COLO829 (cell line): ENCODE results near the gene PIANP.

Experiments used
- DNase-seq: peaks from one replicate; pipeline ENCODE4 v3.0.0; 2012; ENCODE audit warnings: low spot score

Gene PIANP

GRCh38 chr12:6667559-6668210, 32.9 kb downstream of the PIANP start:
- DNase-seq: no peak

- no peak for DNase-seq
These were observed 34.4 kb downstream of the PIANP start for GRCh38 chr12:6666211-6666610.

GRCh38 chr12:6664902-6665301, 35.7 kb downstream of the PIANP start:
- no peak for DNase-seq

- DNase-seq: peak; percentile 99
These were observed 37.5 kb downstream of the PIANP start, which contains the start of gene ING4 for GRCh38 chr12:6662906-6663742. Gene ING4, minus strand, starts transcription at chr12:6663119. Its CDS starts 18 bp downstream, at chr12:6663101.

- DNase-seq: peak; percentile 57
These were observed 38.1 kb downstream of the PIANP start for GRCh38 chr12:6662602-6662905.

GRCh38 chr12:6653987-6654386, 46.6 kb downstream of the PIANP start:
- no peak for DNase-seq

- no peak for DNase-seq
These were observed 47.3 kb downstream of the PIANP start for GRCh38 chr12:6653342-6653741.

GRCh38 chr12:6652391-6652790, 48.2 kb downstream of the PIANP start:
- DNase-seq: no peak

- no peak for DNase-seq
These were observed 49.8 kb downstream of the PIANP start for GRCh38 chr12:6650832-6651231.

GRCh38 chr12:6647083-6647604, 53.5 kb downstream of the PIANP start, which contains the start of gene ACRBP:
Gene ACRBP, minus strand, starts transcription at chr12:6647432. Its CDS starts 66 bp downstream, at chr12:6647366.
- no peak for DNase-seq

GRCh38 chr12:6646276-6647082, 54.1 kb downstream of the PIANP start:
- DNase-seq: no peak

GRCh38 chr12:6644903-6645302, 55.7 kb downstream of the PIANP start:
- DNase-seq: no peak

- no peak for DNase-seq
These were observed 56.4 kb downstream of the PIANP start for GRCh38 chr12:6644257-6644596.
